ENCODE results near the gene ISG15. TPM values are rescaled to one million over a fixed set of nuclear protein-coding genes. Genes with fewer than 3 reads are reported as not detected.

Gene ISG15
- total RNA-seq, 4 donors from 2014 or later = 17.0 to 91.6 (median 40.1) TPM

GRCh38 chr1:1063261-1063944 is 50.1 kb downstream of the ISG15 start:
- TF ChIP-seq CTCF (IDR thresholded peaks at IDR 0.05) = no peak
- no peak for TF ChIP-seq POLR2A (IDR thresholded peaks at IDR 0.05)
- no peak overlapping the region for H3K4me3 ChIP-seq

More at GRCh38 chr1:1063261-1063944, 50.1 kb downstream of the ISG15 start:
- Histone ChIP-seq H3K27me3 (peaks cover 0 to 40% of the 10 kb centered on the region in 2 donors), H3K27ac (no peak overlapping the region), H3K4me1 (peaks cover 3 to 38% (median 31%) of the 10 kb centered on the region in 4 donors), H3K9me3 (peaks cover 0 to 4% (median 0%) of the 10 kb centered on the region in 4 donors), H3K36me3 (no peaks in the 10 kb centered on the region)
- no peak for DNase-seq

Small RNAs within 50 kb of the gene (small RNA-seq; reads per million reads assigned to genes)
- 0 reads per million in 2 donors for gene AL645608.3

Other genes with a start within 250 kb of the ISG15 start
- gene SAMD11, start 89.6 kb upstream of the ISG15 start, total RNA-seq = 1 to 10 TPM; 1.1 to 5.0 (median 2.2) TPM
- gene NOC2L, start 54.2 kb upstream of the ISG15 start, total RNA-seq = 10 to 100 TPM; 18.2 to 58.6 (median 39.9) TPM
- gene KLHL17, start 52.9 kb upstream of the ISG15 start, total RNA-seq = 10 to 100 TPM; 14.9 to 17.0 (median 15.8) TPM
- gene PLEKHN1, start 47.0 kb upstream of the ISG15 start, total RNA-seq = under 1 TPM in 3 of 4 donors, not detected in 1; 0.40 to 0.83 (median 0.47) TPM
- under 1 TPM in 1 of 4 donors, not detected in 3; 0.35 TPM for gene PERM1, start 31.4 kb upstream of the ISG15 start, total RNA-seq
- gene HES4, start 13.4 kb upstream of the ISG15 start, total RNA-seq = 10 to 100 TPM in 2 of 4 donors, 1 to 10 TPM in 2; 3.9 to 12.4 (median 7.7) TPM
- 100 to 1,000 TPM in 1 of 4 donors, 10 to 100 TPM in 3; 33.0 to 103 (median 41.4) TPM for gene AGRN, start 6.6 kb downstream of the ISG15 start, total RNA-seq
- gene RNF223, start 60.8 kb downstream of the ISG15 start, total RNA-seq = 1 to 10 TPM in 1 of 4 donors, not detected in 3; 1.3 TPM
- 10 to 100 TPM; 14.0 to 32.0 (median 22.7) TPM for gene C1orf159, start 102.6 kb downstream of the ISG15 start, total RNA-seq
- gene TTLL10, start 160.4 kb downstream of the ISG15 start, total RNA-seq = 1 to 10 TPM in 3 of 4 donors, not detected in 1; 1.6 to 3.6 (median 1.8) TPM
- 10 to 100 TPM in 1 of 4 donors, 1 to 10 TPM in 1, under 1 TPM in 1, not detected in 1; 0.70 to 38.0 (median 3.2) TPM for gene TNFRSF18, start 193.1 kb downstream of the ISG15 start, total RNA-seq
- 1 to 10 TPM in 3 of 4 donors, not detected in 1; 1.6 to 9.1 (median 2.8) TPM for gene TNFRSF4, start 200.7 kb downstream of the ISG15 start, total RNA-seq
- gene SDF4, start 218.5 kb downstream of the ISG15 start, total RNA-seq = 100 to 1,000 TPM in 3 of 4 donors, 10 to 100 TPM in 1; 88.3 to 280 (median 177) TPM
- gene B3GALT6, start 218.7 kb downstream of the ISG15 start, total RNA-seq = 10 to 100 TPM in 2 of 4 donors, 1 to 10 TPM in 2; 9.1 to 13.4 (median 10.6) TPM
- gene C1QTNF12, start 233.2 kb downstream of the ISG15 start, total RNA-seq = 10 to 100 TPM in 3 of 4 donors, not detected in 1; 23.3 to 58.0 (median 44.2) TPM

All from Peyer's patch (tissue), 4 donors.